Jurkat, Clone E6-1 (cell line): ENCODE measurements around the gene B3GNT5.

Experiments used
- DNase-seq: peaks from one replicate; pipeline ENCODE4 v3.0.0-alpha.2; 2011; ENCODE audit warnings: low read depth, low spot score
- H3K4me3 ChIP-seq: 2 replicates; pipeline ENCODE4 v1.5.1; 2011; ENCODE audit warnings: mild to moderate bottlenecking, low read length, control low read depth, moderate library complexity

B3GNT5 gene

GRCh38 chr3:183284570-183284969, 31.5 kb downstream of the B3GNT5 start:
- H3K4me3 ChIP-seq: no peak overlapping the region

GRCh38 chr3:183285318-183285717, 32.3 kb downstream of the B3GNT5 start:
- no peak for DNase-seq
- H3K4me3 ChIP-seq: peak overlapping the region; percentile 15

More at GRCh38 chr3:183284570-183284969, 31.5 kb downstream of the B3GNT5 start:
- DNase-seq: no peak

GRCh38 chr3:183285828-183286457, 32.9 kb downstream of the B3GNT5 start:
- peak overlapping the region; percentile 27 for H3K4me3 ChIP-seq
- peak; percentile 85 for DNase-seq

GRCh38 chr3:183287301-183287971, 34.4 kb downstream of the B3GNT5 start:
- no peak for DNase-seq
- H3K4me3 ChIP-seq: no peak overlapping the region

- no peak overlapping the region for H3K4me3 ChIP-seq
- DNase-seq: no peak
Observed at GRCh38 chr3:183288117-183288516, 35.1 kb downstream of the B3GNT5 start.

- H3K4me3 ChIP-seq: no peak overlapping the region
- DNase-seq: no peak
Observed at GRCh38 chr3:183290216-183290615, 37.2 kb downstream of the B3GNT5 start.

- no peak overlapping the region for H3K4me3 ChIP-seq
- DNase-seq: no peak
Observed at GRCh38 chr3:183291497-183292031, 38.5 kb downstream of the B3GNT5 start.

GRCh38 chr3:183293966-183294365, 40.9 kb downstream of the B3GNT5 start:
- DNase-seq: no peak
- H3K4me3 ChIP-seq: no peak overlapping the region

- no peak for DNase-seq
- no peak overlapping the region for H3K4me3 ChIP-seq
Observed at GRCh38 chr3:183295211-183295610, 42.2 kb downstream of the B3GNT5 start.

GRCh38 chr3:183296944-183297343, 43.9 kb downstream of the B3GNT5 start:
- DNase-seq: no peak
- H3K4me3 ChIP-seq: no peak overlapping the region

GRCh38 chr3:183298701-183299153, 45.7 kb downstream of the B3GNT5 start:
- no peak overlapping the region for H3K4me3 ChIP-seq
- no peak for DNase-seq

- no peak overlapping the region for H3K4me3 ChIP-seq
- no peak for DNase-seq
Observed at GRCh38 chr3:183299976-183300375, 46.9 kb downstream of the B3GNT5 start.

GRCh38 chr3:183300996-183301562, 48.0 kb downstream of the B3GNT5 start:
- DNase-seq: no peak
- no peak overlapping the region for H3K4me3 ChIP-seq

- H3K4me3 ChIP-seq: no peak overlapping the region
- DNase-seq: no peak
Observed at GRCh38 chr3:183301937-183302580, 49.0 kb downstream of the B3GNT5 start.

GRCh38 chr3:183303690-183304089, 50.6 kb downstream of the B3GNT5 start:
- no peak overlapping the region for H3K4me3 ChIP-seq
- DNase-seq: no peak

GRCh38 chr3:183306798-183307671, 54.0 kb downstream of the B3GNT5 start:
- no peak overlapping the region for H3K4me3 ChIP-seq
- no peak for DNase-seq

- no peak overlapping the region for H3K4me3 ChIP-seq
Observed at GRCh38 chr3:183307749-183308148, 54.7 kb downstream of the B3GNT5 start.

GRCh38 chr3:183308751-183309150, 55.7 kb downstream of the B3GNT5 start:
- no peak overlapping the region for H3K4me3 ChIP-seq
- no peak for DNase-seq

More at GRCh38 chr3:183307749-183308148, 54.7 kb downstream of the B3GNT5 start:
- DNase-seq: no peak

GRCh38 chr3:183309276-183309675, 56.2 kb downstream of the B3GNT5 start:
- DNase-seq: no peak
- no peak overlapping the region for H3K4me3 ChIP-seq
